Measurements from ENCODE around the gene CD209.

GRCh38 chr19:7795555-7796161 is 48.3 kb upstream of the CD209 start:
- TF ChIP-seq CTCF (IDR thresholded peaks at IDR 0.05) (no peak), POLR2AphosphoS5 (IDR thresholded peaks at IDR 0.05; ENCODE audit: insufficient read depth in 1 of 2, low read depth in 1 of 2) (no peak)
